ENCODE data around the gene FMNL1. TPM values are rescaled to one million over a fixed set of nuclear protein-coding genes. Genes with fewer than 3 reads are reported as not detected.

FMNL1 gene
- total RNA-seq, 4 donors from 2014 or later: 9.3 to 45.4 (median 15.8) TPM

- TF ChIP-seq POLR2A (IDR thresholded peaks at IDR 0.05): no peak
- TF ChIP-seq, protein P1, sequence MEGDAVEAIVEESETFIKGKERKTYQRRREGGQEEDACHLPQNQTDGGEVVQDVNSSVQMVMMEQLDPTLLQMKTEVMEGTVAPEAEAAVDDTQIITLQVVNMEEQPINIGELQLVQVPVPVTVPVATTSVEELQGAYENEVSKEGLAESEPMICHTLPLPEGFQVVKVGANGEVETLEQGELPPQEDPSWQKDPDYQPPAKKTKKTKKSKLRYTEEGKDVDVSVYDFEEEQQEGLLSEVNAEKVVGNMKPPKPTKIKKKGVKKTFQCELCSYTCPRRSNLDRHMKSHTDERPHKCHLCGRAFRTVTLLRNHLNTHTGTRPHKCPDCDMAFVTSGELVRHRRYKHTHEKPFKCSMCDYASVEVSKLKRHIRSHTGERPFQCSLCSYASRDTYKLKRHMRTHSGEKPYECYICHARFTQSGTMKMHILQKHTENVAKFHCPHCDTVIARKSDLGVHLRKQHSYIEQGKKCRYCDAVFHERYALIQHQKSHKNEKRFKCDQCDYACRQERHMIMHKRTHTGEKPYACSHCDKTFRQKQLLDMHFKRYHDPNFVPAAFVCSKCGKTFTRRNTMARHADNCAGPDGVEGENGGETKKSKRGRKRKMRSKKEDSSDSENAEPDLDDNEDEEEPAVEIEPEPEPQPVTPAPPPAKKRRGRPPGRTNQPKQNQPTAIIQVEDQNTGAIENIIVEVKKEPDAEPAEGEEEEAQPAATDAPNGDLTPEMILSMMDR (IDR thresholded peaks at IDR 0.05): no peak
- DNase-seq: no peak
- no peaks in the 10 kb centered on the region for H3K27me3 ChIP-seq
- H3K4me1 ChIP-seq: peaks cover 0 to 29% (median 0%) of the 10 kb centered on the region in 4 donors
- peaks cover 0 to 67% (median 0%) of the 10 kb centered on the region in 3 donors for H3K36me3 ChIP-seq
- no peak overlapping the region for H3K4me3 ChIP-seq
- no peaks in the 10 kb centered on the region for H3K9me3 ChIP-seq
- H3K27ac ChIP-seq: peak overlapping the region in 2 of 4 donors; percentile 39 to 73
Measured at GRCh38 chr17:45283711-45284110, 62.0 kb downstream of the FMNL1 start.

DNA sequence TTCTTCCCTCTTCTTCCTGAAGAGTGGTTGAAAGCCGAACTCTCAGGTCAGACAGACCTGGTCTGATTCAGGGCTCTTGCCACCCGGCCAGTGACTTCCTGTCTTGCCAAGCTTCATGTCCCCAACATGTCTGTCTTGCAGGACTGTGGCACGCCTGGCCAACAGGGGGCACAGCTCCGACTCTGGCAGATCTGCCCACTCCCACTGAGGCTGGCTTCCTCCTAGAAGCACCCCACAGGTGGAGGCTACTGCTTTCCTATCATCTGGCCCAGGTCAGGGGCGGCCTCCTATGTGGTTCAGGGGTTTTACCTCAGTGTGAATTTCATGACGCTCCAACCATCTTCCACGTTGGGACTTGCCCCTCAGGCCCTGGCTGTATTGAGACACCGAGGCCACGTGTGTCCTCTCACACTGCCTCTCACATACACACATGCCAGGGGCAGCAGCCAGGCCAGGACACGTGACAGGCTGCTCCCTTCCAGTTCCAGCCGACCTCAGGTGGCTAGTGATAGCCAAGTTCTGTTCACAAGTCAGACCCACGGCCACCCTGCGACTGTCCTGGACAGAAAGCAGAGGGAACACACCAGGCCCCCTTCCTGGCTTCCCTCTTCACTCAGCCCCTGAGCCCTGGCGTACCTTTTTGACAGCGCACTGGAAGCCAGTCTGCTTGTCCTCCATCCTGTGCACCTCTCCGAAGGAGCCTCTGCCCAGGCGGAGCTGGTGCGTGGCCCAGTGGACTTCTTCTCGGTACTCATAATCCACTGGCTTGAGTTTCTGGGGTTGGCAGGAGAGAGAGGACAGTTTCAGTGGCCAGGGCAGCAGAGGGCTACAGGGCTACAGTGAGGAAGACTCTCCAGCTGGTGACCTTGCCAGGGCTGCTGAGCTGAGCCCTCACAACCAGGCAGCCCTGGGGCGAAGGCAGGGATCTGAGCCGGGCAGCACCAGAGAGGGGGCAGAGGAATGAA lies 62.8 kb downstream of the FMNL1 start:
- Histone ChIP-seq H3K9me3 (no peaks in the 10 kb centered on the region), H3K4me1 (peaks cover 0 to 36% (median 0%) of the 10 kb centered on the region in 4 donors), H3K4me3 (no peak overlapping the region), H3K27ac (peak overlapping the region in 2 of 4 donors; percentile 39 to 73), H3K36me3 (peaks cover 0 to 74% (median 0%) of the 10 kb centered on the region in 3 donors), H3K27me3 (no peaks in the 10 kb centered on the region)
- TF ChIP-seq POLR2A (IDR thresholded peaks at IDR 0.05): no peak
- TF ChIP-seq, protein P1 (IDR thresholded peaks at IDR 0.05): peak in 4 of 6 experiments; percentile 6 to 35 (median 23)
- DNase-seq: peak in 2 of 3 donors; percentile 51 to 70

- peaks cover 0 to 54% (median 6%) of the 10 kb centered on the region in 4 donors for H3K4me1 ChIP-seq
Measured at GRCh38 chr17:45286286-45286685, 64.6 kb downstream of the FMNL1 start.

GRCh38 chr17:45287526-45288500 lies 66.1 kb downstream of the FMNL1 start:
- Histone ChIP-seq H3K9me3 (no peaks in the 10 kb centered on the region), H3K27me3 (no peaks in the 10 kb centered on the region), H3K36me3 (peaks cover 0 to 71% (median 0%) of the 10 kb centered on the region in 3 donors), H3K27ac (peak overlapping the region in 2 of 4 donors; percentile 61 to 67), H3K4me1 (peaks cover 3 to 65% (median 12%) of the 10 kb centered on the region in 4 donors), H3K4me3 (no peak overlapping the region)
- DNase-seq: no peak
- no peak for TF ChIP-seq POLR2A (IDR thresholded peaks at IDR 0.05)
- TF ChIP-seq, protein P1 (IDR thresholded peaks at IDR 0.05): no peak

More at GRCh38 chr17:45286286-45286685, 64.6 kb downstream of the FMNL1 start:
- DNase-seq: no peak
- Histone ChIP-seq H3K27me3 (no peaks in the 10 kb centered on the region), H3K36me3 (peaks cover 0 to 74% (median 0%) of the 10 kb centered on the region in 3 donors), H3K4me3 (no peak overlapping the region), H3K27ac (no peak overlapping the region), H3K9me3 (no peaks in the 10 kb centered on the region)
- no peak for TF ChIP-seq POLR2A (IDR thresholded peaks at IDR 0.05)
- TF ChIP-seq, protein P1 (IDR thresholded peaks at IDR 0.05): no peak

DNA sequence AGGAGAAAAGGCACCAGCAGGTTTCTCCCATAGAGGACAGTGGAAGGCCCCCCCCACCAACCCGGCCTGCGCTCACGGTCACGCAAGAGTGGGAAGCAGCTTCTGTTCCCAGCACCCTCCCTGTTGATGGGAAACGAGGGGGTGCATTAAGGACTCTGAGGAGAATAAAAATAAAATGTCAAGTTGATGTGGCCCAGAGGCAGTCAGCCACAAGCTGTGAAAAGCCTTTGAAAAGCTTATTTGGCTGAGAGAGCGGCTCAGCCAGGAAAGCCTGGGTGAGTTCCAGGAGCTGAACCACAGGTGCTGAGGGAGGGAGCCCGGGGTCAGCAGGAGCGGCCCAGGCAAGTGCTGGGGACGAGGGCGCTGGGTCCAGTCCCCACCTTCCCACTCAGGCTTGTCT lies 67.1 kb downstream of the FMNL1 start:
- no peaks in the 10 kb centered on the region for H3K27me3 ChIP-seq
- H3K27ac ChIP-seq: peak overlapping the region in 2 of 4 donors; percentile 37 to 67
- no peaks in the 10 kb centered on the region for H3K9me3 ChIP-seq
- DNase-seq: peak in 1 of 3 donors; percentile 36
- H3K4me1 ChIP-seq: peaks cover 9 to 66% (median 22%) of the 10 kb centered on the region in 4 donors
- no peak for TF ChIP-seq POLR2A (IDR thresholded peaks at IDR 0.05)
- TF ChIP-seq, protein P1 (IDR thresholded peaks at IDR 0.05): no peak
- H3K36me3 ChIP-seq: peaks cover 0 to 61% (median 0%) of the 10 kb centered on the region in 3 donors
- no peak overlapping the region for H3K4me3 ChIP-seq
